ENCODE measurements around the gene ECHDC1.

ECHDC1 gene

DNA sequence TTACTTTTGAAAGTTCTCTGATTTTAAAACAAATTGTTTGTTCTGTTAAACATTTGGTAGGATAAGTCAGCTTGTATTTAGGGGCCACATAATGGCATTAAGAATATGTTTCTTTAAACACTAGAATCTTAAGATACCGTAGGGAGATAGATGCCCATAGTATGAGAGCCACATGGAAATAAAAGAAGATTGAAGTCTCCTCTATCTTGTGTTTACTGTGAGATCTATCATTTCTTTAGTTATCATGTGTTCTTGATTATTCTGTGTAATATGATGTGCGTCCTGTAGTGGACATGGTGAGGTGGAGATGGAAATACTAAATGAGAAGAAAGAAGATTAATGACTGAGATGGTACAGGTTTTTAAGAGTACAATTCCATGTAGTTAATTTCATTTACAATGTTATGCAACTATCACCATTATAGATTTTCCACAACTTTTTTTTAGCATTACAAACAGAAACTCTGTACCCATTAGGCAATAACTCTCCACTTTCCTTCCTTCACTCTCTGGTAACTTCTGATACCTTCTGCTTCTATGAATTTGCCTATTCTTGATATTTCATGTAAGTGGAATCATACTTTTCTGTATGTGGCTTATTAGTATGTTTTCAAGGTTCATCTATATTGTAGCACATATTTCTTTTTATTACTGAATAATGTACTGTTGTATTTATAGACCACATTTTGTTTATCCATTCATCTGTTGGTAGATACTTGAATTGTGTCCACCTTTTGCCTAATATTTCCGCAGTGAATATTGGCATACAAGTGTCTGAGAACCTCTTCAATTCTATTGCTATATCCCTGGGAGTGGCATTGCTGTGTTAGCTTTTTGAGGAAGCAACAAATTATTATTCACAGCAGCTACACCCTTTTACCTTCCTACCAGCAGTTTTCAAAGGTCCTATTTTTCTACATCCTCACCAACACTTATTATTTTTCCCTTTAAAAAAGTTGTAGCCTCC lies 65.2 kb downstream of the ECHDC1 start:
- TF ChIP-seq, protein P1, sequence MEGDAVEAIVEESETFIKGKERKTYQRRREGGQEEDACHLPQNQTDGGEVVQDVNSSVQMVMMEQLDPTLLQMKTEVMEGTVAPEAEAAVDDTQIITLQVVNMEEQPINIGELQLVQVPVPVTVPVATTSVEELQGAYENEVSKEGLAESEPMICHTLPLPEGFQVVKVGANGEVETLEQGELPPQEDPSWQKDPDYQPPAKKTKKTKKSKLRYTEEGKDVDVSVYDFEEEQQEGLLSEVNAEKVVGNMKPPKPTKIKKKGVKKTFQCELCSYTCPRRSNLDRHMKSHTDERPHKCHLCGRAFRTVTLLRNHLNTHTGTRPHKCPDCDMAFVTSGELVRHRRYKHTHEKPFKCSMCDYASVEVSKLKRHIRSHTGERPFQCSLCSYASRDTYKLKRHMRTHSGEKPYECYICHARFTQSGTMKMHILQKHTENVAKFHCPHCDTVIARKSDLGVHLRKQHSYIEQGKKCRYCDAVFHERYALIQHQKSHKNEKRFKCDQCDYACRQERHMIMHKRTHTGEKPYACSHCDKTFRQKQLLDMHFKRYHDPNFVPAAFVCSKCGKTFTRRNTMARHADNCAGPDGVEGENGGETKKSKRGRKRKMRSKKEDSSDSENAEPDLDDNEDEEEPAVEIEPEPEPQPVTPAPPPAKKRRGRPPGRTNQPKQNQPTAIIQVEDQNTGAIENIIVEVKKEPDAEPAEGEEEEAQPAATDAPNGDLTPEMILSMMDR (conservative IDR thresholded peaks at IDR 0.05; ENCODE audit: low read depth, low read length) = no peak
- H3K36me3 ChIP-seq (ENCODE audit: insufficient read depth) = no peaks in the 10 kb centered on the region
- H3K27ac ChIP-seq = no peak overlapping the region
- no peak overlapping the region for H3K9ac ChIP-seq
- H3K4me3 ChIP-seq (IDR thresholded peaks at IDR 0.05; ENCODE audit: insufficient read depth, low read depth, low read length) = no peak overlapping the region
- H3K4me1 ChIP-seq (ENCODE audit: low read depth, poor library complexity, severe bottlenecking) = no peaks in the 10 kb centered on the region
- H4K20me1 ChIP-seq (ENCODE audit: insufficient read depth) = no peaks in the 10 kb centered on the region
- H3K79me2 ChIP-seq (ENCODE audit: insufficient read depth, low read depth) = no peaks in the 10 kb centered on the region
- no peaks in the 10 kb centered on the region for H3K27me3 ChIP-seq (ENCODE audit: insufficient read depth, low read depth)
- H3K4me2 ChIP-seq = no peak overlapping the region
- H2AFZ ChIP-seq (ENCODE audit: low read depth) = no peak overlapping the region

DNA sequence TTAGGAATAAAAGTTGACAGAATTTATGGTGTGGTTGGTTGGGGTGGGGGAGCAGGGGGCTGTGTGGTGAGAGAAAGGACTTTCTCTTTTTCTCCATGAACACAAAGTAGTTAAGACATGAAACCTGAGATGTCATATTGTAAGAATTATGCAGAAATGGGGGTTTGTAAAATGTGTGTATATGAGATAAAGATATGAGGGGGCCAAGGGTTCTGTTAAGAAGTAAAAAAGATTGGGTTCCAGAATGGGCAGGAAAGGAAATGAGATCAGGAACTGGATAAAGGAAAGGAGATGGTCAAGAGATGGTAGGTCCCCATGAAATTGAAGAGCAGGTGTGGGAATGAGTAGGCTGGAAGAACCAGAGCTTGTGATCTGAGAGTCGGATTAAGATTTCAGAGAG lies 67.1 kb downstream of the ECHDC1 start:
- H3K27ac ChIP-seq = no peak overlapping the region
- no peaks in the 10 kb centered on the region for H3K36me3 ChIP-seq (ENCODE audit: insufficient read depth)

DNA sequence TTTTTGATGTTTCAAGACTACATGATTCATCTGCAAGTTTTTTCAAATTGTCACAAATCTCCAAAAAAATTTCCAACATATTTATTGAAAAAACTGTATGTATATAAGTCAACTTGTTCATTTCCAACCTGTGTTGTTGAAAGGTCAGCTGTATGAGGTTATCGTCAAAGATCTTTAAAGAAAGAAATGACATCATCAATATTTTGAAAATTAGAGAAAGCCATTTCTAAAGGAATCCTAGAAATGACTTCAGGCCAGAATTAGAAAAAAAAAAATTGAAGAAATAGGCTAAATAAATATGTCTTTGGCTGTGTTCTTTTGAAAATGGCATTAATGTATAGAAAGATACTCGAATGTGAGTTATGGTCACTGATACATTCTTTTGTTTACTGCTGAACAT lies 69.9 kb downstream of the ECHDC1 start:
- Histone ChIP-seq H3K79me2 (ENCODE audit: insufficient read depth, low read depth) (peaks cover 30% of the 10 kb centered on the region), H3K4me2 (no peak overlapping the region), H3K27ac (no peak overlapping the region), H3K36me3 (ENCODE audit: insufficient read depth) (no peaks in the 10 kb centered on the region), H3K9ac (no peak overlapping the region), H4K20me1 (ENCODE audit: insufficient read depth) (no peaks in the 10 kb centered on the region), H2AFZ (ENCODE audit: low read depth) (no peak overlapping the region), H3K27me3 (ENCODE audit: insufficient read depth, low read depth) (no peaks in the 10 kb centered on the region), H3K4me1 (ENCODE audit: low read depth, poor library complexity, severe bottlenecking) (peaks cover 17% of the 10 kb centered on the region), H3K4me3 (IDR thresholded peaks at IDR 0.05; ENCODE audit: insufficient read depth, low read depth, low read length) (no peak overlapping the region)
- TF ChIP-seq, protein P1 (conservative IDR thresholded peaks at IDR 0.05; ENCODE audit: low read depth, low read length) = no peak

More for the DNA sequence above, 67.1 kb downstream of the ECHDC1 start:
- no peak overlapping the region for H3K4me3 ChIP-seq (IDR thresholded peaks at IDR 0.05; ENCODE audit: insufficient read depth, low read depth, low read length)
- no peak overlapping the region for H2AFZ ChIP-seq (ENCODE audit: low read depth)
- TF ChIP-seq, protein P1 (conservative IDR thresholded peaks at IDR 0.05; ENCODE audit: low read depth, low read length) = no peak
- no peak overlapping the region for H3K4me2 ChIP-seq
- H3K27me3 ChIP-seq (ENCODE audit: insufficient read depth, low read depth) = no peaks in the 10 kb centered on the region
- no peaks in the 10 kb centered on the region for H3K4me1 ChIP-seq (ENCODE audit: low read depth, poor library complexity, severe bottlenecking)
- H3K9ac ChIP-seq = no peak overlapping the region
- H3K79me2 ChIP-seq (ENCODE audit: insufficient read depth, low read depth) = peaks cover 2% of the 10 kb centered on the region; the same call in 1 of the 2 replicates
- H4K20me1 ChIP-seq (ENCODE audit: insufficient read depth) = no peaks in the 10 kb centered on the region

- H3K4me2 ChIP-seq = no peak overlapping the region
Observed at GRCh38 chr6:127272576-127272975, 70.8 kb downstream of the ECHDC1 start.

More at GRCh38 chr6:127272576-127272975, 70.8 kb downstream of the ECHDC1 start:
- Histone ChIP-seq H3K79me2 (ENCODE audit: insufficient read depth, low read depth) (peaks cover 39% of the 10 kb centered on the region), H2AFZ (ENCODE audit: low read depth) (no peak overlapping the region), H3K27me3 (ENCODE audit: insufficient read depth, low read depth) (no peaks in the 10 kb centered on the region), H3K9ac (no peak overlapping the region), H3K27ac (no peak overlapping the region), H4K20me1 (ENCODE audit: insufficient read depth) (no peaks in the 10 kb centered on the region), H3K4me3 (IDR thresholded peaks at IDR 0.05; ENCODE audit: insufficient read depth, low read depth, low read length) (no peak overlapping the region), H3K4me1 (ENCODE audit: low read depth, poor library complexity, severe bottlenecking) (peaks cover 17% of the 10 kb centered on the region), H3K36me3 (ENCODE audit: insufficient read depth) (no peaks in the 10 kb centered on the region)
- TF ChIP-seq, protein P1 (conservative IDR thresholded peaks at IDR 0.05; ENCODE audit: low read depth, low read length) = no peak

Measured in KMS-11 (cell line).